ENCODE results near the gene ZNF697.

GRCh38 chr1:119600561-119600960, 47.5 kb downstream of the ZNF697 start:
- TF ChIP-seq JUND (IDR thresholded peaks at IDR 0.05; ENCODE audit: low read depth, low read length) = no peak
- TF ChIP-seq ATF3 (IDR thresholded peaks at IDR 0.05; ENCODE audit: borderline replicate concordance, extremely low read depth, low read depth, low read length) = no peak
- no peak for TF ChIP-seq CTCF (IDR thresholded peaks at IDR 0.05 in 2 of 3, conservative IDR thresholded peaks at IDR 0.05 in 1 of 3; ENCODE audit: control insufficient read depth in 2 of 3, extremely low read depth in 1 of 3, insufficient read depth in 1 of 3, low read depth in 3 of 3, low read length in 3 of 3)

Data from GM12878 (cell line).